Thoracic aorta endothelial cell (primary cell): ENCODE measurements around the gene S100A16. TPM values are rescaled to one million over a fixed set of nuclear protein-coding genes. Genes with fewer than 3 reads are reported as not detected.

Experiments used
- total RNA-seq: library from RNA; depleted of rRNA; stranded (reverse); fragments of >200 nt; gene quantifications from 2 replicates; pipeline ENCODE4 v1.2.3, GENCODE V29; 2012

Gene S100A16
- total RNA-seq = 530 TPM in 2 replicates

GRCh38 chr1:153612755-153613331 is at the start of gene S100A16:
TSS of gene S100A16 (minus strand) at chr1:153613137. CDS start at chr1:153608151, 4,986 bp downstream.

GRCh38 chr1:153658400-153659174 is 45.6 kb upstream of the S100A16 start, which contains the start of gene SNAPIN:
TSS of gene SNAPIN (plus strand) at chr1:153658703. CDS start at chr1:153658744, 41 bp downstream.

GRCh38 chr1:153633754-153634665 is 21.1 kb upstream of the S100A16 start, which contains the start of gene CHTOP:
TSS of gene CHTOP (plus strand) at chr1:153634066. CDS start at chr1:153636589, 2,523 bp downstream.

GRCh38 chr1:153627715-153628626 is 15.0 kb upstream of the S100A16 start, which contains the start of gene S100A1:
TSS of gene S100A1 (plus strand) at chr1:153628434. CDS start at chr1:153630522, 2,088 bp downstream.

GRCh38 chr1:153626904-153627714 is 14.2 kb upstream of the S100A16 start, which contains the start of gene S100A13:
TSS of gene S100A13 (minus strand) at chr1:153627505. CDS start at chr1:153626472, 1,033 bp downstream.

GRCh38 chr1:153616144-153616916 is 3.4 kb upstream of the S100A16 start, which contains the start of gene S100A14:
TSS of gene S100A14 (minus strand) at chr1:153616325. CDS start at chr1:153615858, 467 bp downstream.

GRCh38 chr1:153565529-153566374 is 47.2 kb downstream of the S100A16 start, which contains the start of gene S100A2:
TSS of gene S100A2 (minus strand) at chr1:153565844. CDS start at chr1:153563877, 1,967 bp downstream.

Other genes with a start within 250 kb of the S100A16 start
- gene S100A12, start 237.5 kb downstream of the S100A16 start, total RNA-seq = not detected in 2 replicates
- gene S100A8, start 222.1 kb downstream of the S100A16 start, total RNA-seq = not detected in 2 replicates
- not detected in 2 replicates for gene S100A7A, start 196.6 kb downstream of the S100A16 start, total RNA-seq
- not detected in 2 replicates for gene S100A7, start 152.5 kb downstream of the S100A16 start, total RNA-seq
- 557 and 593 TPM in 2 replicates for gene S100A6, start 77.1 kb downstream of the S100A16 start, total RNA-seq
- gene S100A5, start 72.2 kb downstream of the S100A16 start, total RNA-seq = not detected in 2 replicates
- 1.2 and 2.1 TPM in 2 replicates for gene S100A4, start 67.3 kb downstream of the S100A16 start, total RNA-seq
- gene S100A3, start 63.9 kb downstream of the S100A16 start, total RNA-seq = 0.53 and 0.79 TPM in 2 replicates
- 2.4 and 3.1 TPM in 2 replicates for gene S100A2, start 47.3 kb downstream of the S100A16 start, total RNA-seq
- gene S100A14, start 3.2 kb upstream of the S100A16 start, total RNA-seq = not detected in 2 replicates
- 96.9 and 122 TPM in 2 replicates for gene S100A13, start 14.4 kb upstream of the S100A16 start, total RNA-seq
- not detected in 2 replicates for gene S100A1, start 15.3 kb upstream of the S100A16 start, total RNA-seq
- gene CHTOP, start 20.9 kb upstream of the S100A16 start, total RNA-seq = 44.3 and 46.4 TPM in 2 replicates
- 42.9 and 46.0 TPM in 2 replicates for gene SNAPIN, start 45.6 kb upstream of the S100A16 start, total RNA-seq
- gene ILF2, start 57.9 kb upstream of the S100A16 start, total RNA-seq = 321 and 376 TPM in 2 replicates
- 3.7 and 7.8 TPM in 2 replicates for gene NPR1, start 65.6 kb upstream of the S100A16 start, total RNA-seq
- 49.9 and 55.4 TPM in 2 replicates for gene INTS3, start 114.9 kb upstream of the S100A16 start, total RNA-seq
- gene SLC27A3, start 162.3 kb upstream of the S100A16 start, total RNA-seq = 14.9 and 19.1 TPM in 2 replicates